Endothelial cell of umbilical vein (primary cell): Measurements from ENCODE around the gene SLC22A15. TPM values are rescaled to one million over a fixed set of nuclear protein-coding genes. Genes with fewer than 3 reads are reported as not detected.

Source experiments
- BruUV-seq: library from RNA; stranded (reverse); fragments of 400-500 nt; replicated peaks from 2 replicates; lab custom pipeline; 2021; lab: Mats Ljungman, UMichigan
- CTCF ChIA-PET: fragments of 300-600, 350-600 bp; sonication (Branson Sonifier 250); formaldehyde crosslinking; loops from one replicate; lab custom pipeline; 2021; ENCODE audit warnings: antibody characterized with exemption, inconsistent platforms; lab: Charles Lee
- POLR2A ChIA-PET: fragments of 300-600, 350-600 bp; sonication (Branson Sonifier 250); formaldehyde crosslinking; loops from one replicate; lab custom pipeline; 2021; ENCODE audit warnings: antibody characterized with exemption, inconsistent platforms; lab: Charles Lee
- DNase-seq: peaks from one replicate; pipeline ENCODE4 v3.0.0-alpha.2; 2011; ENCODE audit warnings: low read depth, low spot score
- FAIRE-seq: peaks from 2 replicates; lab custom pipeline; 2011; peaks lifted over from hg19 to GRCh38; lab: Jason Lieb, UNC
- H2AFZ ChIP-seq: 2 replicates; pipeline ENCODE4 v1.6.0; 2012; ENCODE audit warnings: low read depth, low read length, control low read depth, inconsistent platforms
- H3K27ac ChIP-seq: 2 replicates; pipeline ENCODE4 v1.5.1; 2011; ENCODE audit warnings: low read depth, mild to moderate bottlenecking, control low read depth, low read length, moderate library complexity; ENCODE audit not compliant: insufficient read depth
- H3K27me3 ChIP-seq, 2 experiments: 2 replicates each; pipeline versions ENCODE4 v1.6.0 to v1.6.1; 2011; ENCODE audit warnings: low read length in 2 of 2, mixed read lengths in 1 of 2; ENCODE audit not compliant: control insufficient read depth in 2 of 2, insufficient read depth in 2 of 2
- H3K36me3 ChIP-seq, 2 experiments: 2 replicates in 1 of 2; 3 replicates in 1 of 2; pipeline ENCODE4 v1.5.1; 2011; ENCODE audit warnings: low read length in 2 of 2, mild to moderate bottlenecking in 1 of 2, moderate library complexity in 1 of 2; ENCODE audit not compliant: control insufficient read depth in 2 of 2, insufficient read depth in 2 of 2; ENCODE audit errors: extremely low read depth in 1 of 2
- H3K4me1 ChIP-seq: 3 replicates; pipeline ENCODE4 v1.5.1; 2011; ENCODE audit warnings: mild to moderate bottlenecking, low read length; ENCODE audit not compliant: control insufficient read depth, insufficient read depth; ENCODE audit errors: extremely low read depth
- H3K4me2 ChIP-seq: 2 replicates; pipeline ENCODE4 v1.6.1; 2011; ENCODE audit warnings: low read length, control low read depth, mixed read lengths; ENCODE audit not compliant: insufficient read depth
- H3K4me3 ChIP-seq, 3 experiments: fragments of 200-600 bp in 1 of 3; sonication (generic), shearing (Covaris generic) in 1 of 3; replicated peaks in 1 of 3; 2 replicates each; pipeline ENCODE4 v1.5.1; 2011 to 2016; ENCODE audit warnings: control low read depth in 3 of 3, low read length in 3 of 3, mild to moderate bottlenecking in 2 of 3, inconsistent platforms in 1 of 3, low read depth in 1 of 3, moderate library complexity in 1 of 3; ENCODE audit not compliant: insufficient read depth in 1 of 3
- H3K79me2 ChIP-seq: 2 replicates; pipeline ENCODE4 v1.6.0; 2012; ENCODE audit warnings: low read length, inconsistent platforms; ENCODE audit not compliant: control insufficient read depth, insufficient read depth
- H3K9ac ChIP-seq: replicated peaks from 2 replicates; pipeline ENCODE3; 2011; ENCODE audit warnings: low read length, control low read depth; ENCODE audit not compliant: insufficient read depth; ENCODE audit errors: extremely low read depth
- H3K9me1 ChIP-seq: replicated peaks from 3 replicates; pipeline ENCODE4 v1.6.0; 2011; ENCODE audit warnings: mild to moderate bottlenecking, low read length; ENCODE audit not compliant: control insufficient read depth, insufficient read depth; ENCODE audit errors: extremely low read depth
- H3K9me3 ChIP-seq: replicated peaks from 2 replicates; pipeline ENCODE4 v1.5.1; 2012; ENCODE audit warnings: low read length, inconsistent platforms; ENCODE audit not compliant: control insufficient read depth, insufficient read depth
- H4K20me1 ChIP-seq: replicated peaks from 2 replicates; pipeline ENCODE3; 2011; ENCODE audit warnings: mild to moderate bottlenecking, low read length; ENCODE audit not compliant: control insufficient read depth, insufficient read depth; ENCODE audit errors: extremely low read depth
- FOS ChIP-seq: IDR thresholded peaks from 2 replicates; pipeline ENCODE4 v1.6.1; 2011; ENCODE audit warnings: mild to moderate bottlenecking, low read length, moderate library complexity, borderline replicate concordance; ENCODE audit not compliant: insufficient read depth
- MYC ChIP-seq: IDR thresholded peaks from one replicate; pipeline ENCODE4 v1.6.1; 2011; ENCODE audit warnings: mild to moderate bottlenecking, low read depth, low read length
- dilution Hi-C: fragments of 300-500 bp; cut with MboI; formaldehyde crosslinking; loops from one replicate; pipeline ENCODE4 v1.15.0; 2019; ENCODE audit warnings: low sequenced_read_pairs; ENCODE audit not compliant: extremely low pct_ligation_motif_present
- intact Hi-C: fragments of 100-400 bp; cut with micrococcal nuclease; formaldehyde crosslinking; loops from one replicate; pipeline ENCODE4 v1.10.0; 2022
- polyA plus RNA-seq, 4 experiments: library from polyadenylated mRNA; depleted of rRNA in 3 of 4; stranded (reverse) in 3 of 4; unstranded in 1 of 4; fragments of >200 nt; gene quantifications; 2 replicates each; pipeline versions ENCODE4 v1.2.1 to v1.2.3, GENCODE V29; 2011 to 2012; ENCODE audit warnings: missing spikeins in 1 of 4
- total RNA-seq: library from RNA; stranded (reverse); gene quantifications from 2 replicates; pipeline ENCODE4 v1.2.3, GENCODE V29; 2021
- TF ChIP-seq, protein P1 (sequence below), 2 donors: IDR thresholded peaks; 1 replicate in 1 of 2; 2 replicates in 1 of 2; pipeline ENCODE4 v1.5.1; 2011; ENCODE audit warnings: low read length in 2 of 2, mild to moderate bottlenecking in 2 of 2, moderate library complexity in 2 of 2, control low read depth in 1 of 2, inconsistent platforms in 1 of 2, low read depth in 1 of 2; ENCODE audit not compliant: insufficient read depth in 1 of 2; ENCODE audit errors: extremely low read depth in 1 of 2

The SLC22A15 gene
- total and polyA plus RNA-seq, 2 donors (not counting 3 experiments of a cell fraction or from before 2014, with no cell fraction given) = 0.44 TPM; not detected in 1

DNA sequence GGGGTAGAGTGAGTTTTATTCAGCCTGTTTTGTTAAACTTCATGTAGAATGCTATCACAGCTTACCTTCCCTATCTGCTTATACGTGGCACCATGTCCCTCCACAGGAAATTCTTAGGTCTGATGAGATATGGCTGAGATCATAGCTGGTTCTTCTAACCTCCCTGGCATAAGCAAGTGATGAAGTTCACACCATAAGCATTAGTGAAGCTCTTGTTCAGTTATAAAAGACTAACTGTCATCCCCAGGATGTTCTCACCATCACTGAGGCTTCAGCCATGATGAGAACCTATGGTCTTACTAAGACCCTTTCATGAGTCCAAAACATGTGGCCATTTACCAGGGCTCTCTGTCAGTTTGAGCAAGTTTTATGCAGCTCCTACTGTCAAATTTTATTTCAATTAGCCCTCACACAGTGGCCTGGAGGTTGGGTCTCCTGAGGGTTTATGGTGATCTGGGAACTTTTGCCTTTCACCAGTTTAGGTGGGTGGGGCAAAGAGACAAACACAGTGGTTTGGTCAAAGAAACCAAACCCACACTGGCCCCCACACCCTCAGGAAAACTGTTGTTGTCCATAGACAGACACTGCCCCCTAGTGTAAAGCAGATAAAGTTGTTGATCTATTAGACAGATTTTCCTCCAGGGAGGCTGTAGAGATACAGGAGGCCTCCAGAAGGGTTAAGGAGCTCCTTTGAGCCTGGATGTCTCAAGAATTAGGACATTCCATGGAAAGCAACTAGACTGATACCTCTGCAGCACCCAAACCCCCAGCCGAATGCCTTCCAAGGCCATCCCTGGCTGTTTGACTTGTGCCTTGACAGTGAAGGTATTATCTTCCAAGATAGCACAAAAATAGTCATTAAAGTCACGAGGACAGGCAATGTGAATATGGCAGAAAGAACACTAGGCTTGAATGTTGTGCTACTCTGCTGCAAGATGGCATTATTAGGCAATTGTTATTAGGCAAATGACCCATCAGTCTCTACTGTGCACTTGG lies 5.0 kb downstream of the SLC22A15 start:
- no TSS peak for BruUV-seq
- no peaks in the 10 kb centered on the region for H3K4me1 ChIP-seq
- TF ChIP-seq, protein P1, sequence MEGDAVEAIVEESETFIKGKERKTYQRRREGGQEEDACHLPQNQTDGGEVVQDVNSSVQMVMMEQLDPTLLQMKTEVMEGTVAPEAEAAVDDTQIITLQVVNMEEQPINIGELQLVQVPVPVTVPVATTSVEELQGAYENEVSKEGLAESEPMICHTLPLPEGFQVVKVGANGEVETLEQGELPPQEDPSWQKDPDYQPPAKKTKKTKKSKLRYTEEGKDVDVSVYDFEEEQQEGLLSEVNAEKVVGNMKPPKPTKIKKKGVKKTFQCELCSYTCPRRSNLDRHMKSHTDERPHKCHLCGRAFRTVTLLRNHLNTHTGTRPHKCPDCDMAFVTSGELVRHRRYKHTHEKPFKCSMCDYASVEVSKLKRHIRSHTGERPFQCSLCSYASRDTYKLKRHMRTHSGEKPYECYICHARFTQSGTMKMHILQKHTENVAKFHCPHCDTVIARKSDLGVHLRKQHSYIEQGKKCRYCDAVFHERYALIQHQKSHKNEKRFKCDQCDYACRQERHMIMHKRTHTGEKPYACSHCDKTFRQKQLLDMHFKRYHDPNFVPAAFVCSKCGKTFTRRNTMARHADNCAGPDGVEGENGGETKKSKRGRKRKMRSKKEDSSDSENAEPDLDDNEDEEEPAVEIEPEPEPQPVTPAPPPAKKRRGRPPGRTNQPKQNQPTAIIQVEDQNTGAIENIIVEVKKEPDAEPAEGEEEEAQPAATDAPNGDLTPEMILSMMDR (IDR thresholded peaks at IDR 0.05; ENCODE audit: extremely low read depth in 1 of 2, insufficient read depth in 1 of 2, low read depth in 1 of 2, low read length in 2 of 2) = peak; percentile 53 to 56
- TF ChIP-seq FOS = no peak
- no peaks in the 10 kb centered on the region for H3K36me3 ChIP-seq
- H3K9me1 ChIP-seq = no peaks in the 10 kb centered on the region
- CTCF ChIA-PET = interaction anchor here (0.5 to 4.8 kb wide), 39 partner anchors 8 to 887 kb away, joined by 3 to 133 read pairs (median 4); no protein-coding TSS in a partner anchor
- dilution Hi-C loops (no loop called here), intact Hi-C loops (loop anchor here (1.0 to 10.0 kb wide), 3 partner anchors 174 to 336 kb away; partner anchors contain the start of gene VANGL1)
- no peak overlapping the region for H3K27ac ChIP-seq
- FAIRE-seq (peak; percentile 24), DNase-seq (peak; percentile 41)
- no peak overlapping the region for H3K4me2 ChIP-seq
- no peaks in the 10 kb centered on the region for H3K79me2 ChIP-seq
- H2AFZ ChIP-seq = no peak overlapping the region
- POLR2A ChIA-PET = no interaction called here
- no peak overlapping the region for H3K9ac ChIP-seq
- no peaks in the 10 kb centered on the region for H4K20me1 ChIP-seq
- H3K4me3 ChIP-seq = no peak overlapping the region
- H3K27me3 ChIP-seq = peaks cover 17 to 39% of the 10 kb centered on the region in 2 experiments
- H3K9me3 ChIP-seq = no peaks in the 10 kb centered on the region

DNA sequence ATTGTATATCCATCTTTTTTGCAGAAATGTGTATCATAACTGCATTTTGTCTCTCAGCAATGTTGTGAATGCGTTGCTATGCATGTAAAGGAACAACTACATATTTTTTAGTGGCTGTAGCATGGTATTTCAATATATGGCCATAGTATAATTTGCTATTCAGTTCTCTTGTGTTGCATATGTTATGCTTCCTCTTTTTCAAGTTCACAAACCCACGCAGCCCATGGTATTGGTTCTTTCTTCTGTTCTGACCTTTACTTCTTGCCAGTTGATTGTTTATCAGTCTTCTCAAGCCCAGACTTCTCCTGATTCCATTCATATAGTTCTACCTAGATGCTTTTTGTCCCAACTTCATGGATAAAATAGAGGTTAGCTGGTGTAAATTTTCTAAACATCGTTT lies 6.1 kb downstream of the SLC22A15 start:
- ChIA-PET POLR2A (no interaction called here), CTCF (interaction anchor here (1.1 to 4.8 kb wide), 7 partner anchors 9 to 517 kb away, joined by 3 to 133 read pairs (median 4); no protein-coding TSS in a partner anchor)
- Histone ChIP-seq H4K20me1 (no peaks in the 10 kb centered on the region), H3K36me3 (no peaks in the 10 kb centered on the region), H2AFZ (no peak overlapping the region), H3K4me2 (no peak overlapping the region), H3K9me3 (no peaks in the 10 kb centered on the region), H3K9ac (no peak overlapping the region), H3K27ac (no peak overlapping the region), H3K27me3 (peaks cover 14 to 28% of the 10 kb centered on the region in 2 experiments), H3K4me3 (no peak overlapping the region), H3K4me1 (no peaks in the 10 kb centered on the region), H3K9me1 (no peaks in the 10 kb centered on the region), H3K79me2 (no peaks in the 10 kb centered on the region)
- BruUV-seq = no TSS peak
- TF ChIP-seq, protein P1 (IDR thresholded peaks at IDR 0.05; ENCODE audit: extremely low read depth in 1 of 2, insufficient read depth in 1 of 2, low read depth in 1 of 2, low read length in 2 of 2) = no peak
- TF ChIP-seq MYC = no peak
- TF ChIP-seq FOS = no peak
- FAIRE-seq = no peak
- no peak for DNase-seq
- dilution Hi-C loops (no loop called here), intact Hi-C loops (loop anchor here (10.0 kb wide), 1 partner anchor 338 kb away; the partner anchor contains the start of gene VANGL1)
